Measurements from ENCODE around the gene GEMIN7. TPM values are rescaled to one million over a fixed set of nuclear protein-coding genes. Genes with fewer than 3 reads are reported as not detected.

The GEMIN7 gene
- polyA plus RNA-seq, 2 of the 4 experiments (the other 2 are of a cell fraction) = 42.2 to 86.0 TPM

- ChIA-PET POLR2A (no interaction called here), CTCF (interaction anchor here (1.0 to 2.2 kb wide), 8 partner anchors 9 to 43 kb away, joined by 3 to 8 read pairs (median 4); partner anchors contain the start of gene NKPD1)
- Histone ChIP-seq H3K27ac (no peak overlapping the region), H3K4me3 (no peak overlapping the region), H3K4me2 (no peak overlapping the region), H3K4me1 (peaks cover 15% of the 10 kb centered on the region), H3K9me3 (no peaks in the 10 kb centered on the region)
- TF ChIP-seq MYC (IDR thresholded peaks at IDR 0.05; ENCODE audit: borderline replicate concordance, low read length) = no peak
- no peak for TF ChIP-seq USF2 (IDR thresholded peaks at IDR 0.05)
- TF ChIP-seq ATOH8 (CRISPR knock-in tag; IDR thresholded peaks at IDR 0.05; ENCODE audit: low read depth) = no peak
- TF ChIP-seq EP300 (IDR thresholded peaks at IDR 0.05) = no peak
- no peak for TF ChIP-seq JUNB (IDR thresholded peaks at IDR 0.05)
- TF ChIP-seq ZFP36 (IDR thresholded peaks at IDR 0.05; ENCODE audit: borderline replicate concordance, partially characterized antibody) = no peak
- no peak for TF ChIP-seq TP53 (CRISPR knock-in tag; IDR thresholded peaks at IDR 0.05)
- no peak for TF ChIP-seq BCL3 (IDR thresholded peaks at IDR 0.05)
- no peak for TF ChIP-seq ESRRA (IDR thresholded peaks at IDR 0.05; ENCODE audit: borderline replicate concordance, low read length)
- TF ChIP-seq GATA3 (IDR thresholded peaks at IDR 0.05; ENCODE audit: borderline replicate concordance) = no peak
- TF ChIP-seq, protein P1, sequence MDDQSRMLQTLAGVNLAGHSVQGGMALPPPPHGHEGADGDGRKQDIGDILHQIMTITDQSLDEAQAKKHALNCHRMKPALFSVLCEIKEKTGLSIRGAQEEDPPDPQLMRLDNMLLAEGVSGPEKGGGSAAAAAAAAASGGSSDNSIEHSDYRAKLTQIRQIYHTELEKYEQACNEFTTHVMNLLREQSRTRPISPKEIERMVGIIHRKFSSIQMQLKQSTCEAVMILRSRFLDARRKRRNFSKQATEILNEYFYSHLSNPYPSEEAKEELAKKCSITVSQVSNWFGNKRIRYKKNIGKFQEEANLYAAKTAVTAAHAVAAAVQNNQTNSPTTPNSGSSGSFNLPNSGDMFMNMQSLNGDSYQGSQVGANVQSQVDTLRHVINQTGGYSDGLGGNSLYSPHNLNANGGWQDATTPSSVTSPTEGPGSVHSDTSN (IDR thresholded peaks at IDR 0.05) = no peak
- no peak for TF ChIP-seq HDAC2 (IDR thresholded peaks at IDR 0.05)
- TF ChIP-seq, protein P2, sequence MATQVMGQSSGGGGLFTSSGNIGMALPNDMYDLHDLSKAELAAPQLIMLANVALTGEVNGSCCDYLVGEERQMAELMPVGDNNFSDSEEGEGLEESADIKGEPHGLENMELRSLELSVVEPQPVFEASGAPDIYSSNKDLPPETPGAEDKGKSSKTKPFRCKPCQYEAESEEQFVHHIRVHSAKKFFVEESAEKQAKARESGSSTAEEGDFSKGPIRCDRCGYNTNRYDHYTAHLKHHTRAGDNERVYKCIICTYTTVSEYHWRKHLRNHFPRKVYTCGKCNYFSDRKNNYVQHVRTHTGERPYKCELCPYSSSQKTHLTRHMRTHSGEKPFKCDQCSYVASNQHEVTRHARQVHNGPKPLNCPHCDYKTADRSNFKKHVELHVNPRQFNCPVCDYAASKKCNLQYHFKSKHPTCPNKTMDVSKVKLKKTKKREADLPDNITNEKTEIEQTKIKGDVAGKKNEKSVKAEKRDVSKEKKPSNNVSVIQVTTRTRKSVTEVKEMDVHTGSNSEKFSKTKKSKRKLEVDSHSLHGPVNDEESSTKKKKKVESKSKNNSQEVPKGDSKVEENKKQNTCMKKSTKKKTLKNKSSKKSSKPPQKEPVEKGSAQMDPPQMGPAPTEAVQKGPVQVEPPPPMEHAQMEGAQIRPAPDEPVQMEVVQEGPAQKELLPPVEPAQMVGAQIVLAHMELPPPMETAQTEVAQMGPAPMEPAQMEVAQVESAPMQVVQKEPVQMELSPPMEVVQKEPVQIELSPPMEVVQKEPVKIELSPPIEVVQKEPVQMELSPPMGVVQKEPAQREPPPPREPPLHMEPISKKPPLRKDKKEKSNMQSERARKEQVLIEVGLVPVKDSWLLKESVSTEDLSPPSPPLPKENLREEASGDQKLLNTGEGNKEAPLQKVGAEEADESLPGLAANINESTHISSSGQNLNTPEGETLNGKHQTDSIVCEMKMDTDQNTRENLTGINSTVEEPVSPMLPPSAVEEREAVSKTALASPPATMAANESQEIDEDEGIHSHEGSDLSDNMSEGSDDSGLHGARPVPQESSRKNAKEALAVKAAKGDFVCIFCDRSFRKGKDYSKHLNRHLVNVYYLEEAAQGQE (IDR thresholded peaks at IDR 0.05) = no peak
- no peak for TF ChIP-seq ZNF302 (CRISPR knock-in tag; IDR thresholded peaks at IDR 0.05)
- TF ChIP-seq KDM1A (IDR thresholded peaks at IDR 0.05; ENCODE audit: low read depth) = no peak
- no peak for TF ChIP-seq FOXS1 (CRISPR knock-in tag; IDR thresholded peaks at IDR 0.05)
- WGBS (ENCODE audit: missing lambda C conversion rate) = 95% methylated on average over 16 of the region's 16 CpGs
- DNase-seq (ENCODE audit: low read depth in 1 of 2, low spot score in 1 of 2) (no peak), ATAC-seq (no peak; a peak in 1 of 6 replicates), FAIRE-seq (no peak)
Observed at GRCh38 chr19:45117167-45117594, 38.1 kb downstream of the GEMIN7 start.

GRCh38 chr19:45117671-45118070, 38.6 kb downstream of the GEMIN7 start:
- peaks cover 15% of the 10 kb centered on the region for H3K4me1 ChIP-seq
- H3K4me2 ChIP-seq = no peak overlapping the region
- FAIRE-seq (no peak), ATAC-seq (peak in 1 of 2 experiments; percentile 18; a peak in 3 of 6 replicates), DNase-seq (ENCODE audit: low read depth in 1 of 2, low spot score in 1 of 2) (no peak)
- no peak overlapping the region for H3K27ac ChIP-seq
- 63% methylated on average over 6 of the region's 12 CpGs for WGBS (ENCODE audit: missing lambda C conversion rate)
- H3K4me3 ChIP-seq = no peak overlapping the region
- ChIA-PET CTCF (interaction anchor here (1.0 to 2.2 kb wide), 9 partner anchors 8 to 43 kb away, joined by 3 to 9 read pairs (median 5); partner anchors contain the start of gene NKPD1), POLR2A (no interaction called here)
- no peaks in the 10 kb centered on the region for H3K9me3 ChIP-seq
- TF ChIP-seq EHF (CRISPR knock-in tag; IDR thresholded peaks at IDR 0.05) (no peak), BCL3 (IDR thresholded peaks at IDR 0.05) (no peak)

Measured in A549 (cell line).